ENCODE data around the gene LINC00237.

Gene LINC00237

GRCh38 chr20:21125072-21125848 is 19.1 kb upstream of the LINC00237 start:
- peak; percentile 56 for DNase-seq

- no peak for DNase-seq
These were observed 18.0 kb upstream of the LINC00237 start for GRCh38 chr20:21124190-21124589.

GRCh38 chr20:21118782-21119181 is 12.6 kb upstream of the LINC00237 start:
- no peak for DNase-seq

GRCh38 chr20:21118138-21118537 is 12.0 kb upstream of the LINC00237 start:
- DNase-seq: no peak

- DNase-seq: no peak
These were observed 11.4 kb upstream of the LINC00237 start for GRCh38 chr20:21117521-21117920.

GRCh38 chr20:21114584-21114983 is 8.4 kb upstream of the LINC00237 start:
- no peak for DNase-seq

- no peak for DNase-seq
These were observed 7.5 kb upstream of the LINC00237 start for GRCh38 chr20:21113697-21114096.

- no peak for DNase-seq
These were observed 5.3 kb upstream of the LINC00237 start for GRCh38 chr20:21111416-21111815.

- no peak for DNase-seq
These were observed 4.7 kb upstream of the LINC00237 start for GRCh38 chr20:21110811-21111210.

- DNase-seq: no peak
These were observed 3.0 kb upstream of the LINC00237 start for GRCh38 chr20:21109144-21109543.

GRCh38 chr20:21105429-21106170 is 558 bp downstream of the LINC00237 start:
- DNase-seq: no peak

GRCh38 chr20:21104921-21105320 is 1.2 kb downstream of the LINC00237 start:
- no peak for DNase-seq

- DNase-seq: no peak
These were observed 1.7 kb downstream of the LINC00237 start for GRCh38 chr20:21104466-21104761.

GRCh38 chr20:21103582-21104465 is 2.3 kb downstream of the LINC00237 start:
- DNase-seq: no peak

GRCh38 chr20:21102603-21103311 is 3.4 kb downstream of the LINC00237 start:
- DNase-seq: no peak

- DNase-seq: no peak
These were observed 4.1 kb downstream of the LINC00237 start for GRCh38 chr20:21101932-21102575.

- DNase-seq: peak; percentile 32
These were observed 4.7 kb downstream of the LINC00237 start for GRCh38 chr20:21101453-21101931.

- peak; percentile 39 for DNase-seq
These were observed 5.3 kb downstream of the LINC00237 start for GRCh38 chr20:21100578-21101452.

GRCh38 chr20:21099751-21100577 is 6.2 kb downstream of the LINC00237 start:
- no peak for DNase-seq
